ENCODE data around the gene LRRD1. TPM values are rescaled to one million over a fixed set of nuclear protein-coding genes. Genes with fewer than 3 reads are reported as not detected.

LRRD1 gene
- total and polyA plus RNA-seq, 2 of the 13 experiments (the other 11 are each of a cell fraction or from before 2014, with no cell fraction given) = 0.03 TPM; not detected in 1

DNA sequence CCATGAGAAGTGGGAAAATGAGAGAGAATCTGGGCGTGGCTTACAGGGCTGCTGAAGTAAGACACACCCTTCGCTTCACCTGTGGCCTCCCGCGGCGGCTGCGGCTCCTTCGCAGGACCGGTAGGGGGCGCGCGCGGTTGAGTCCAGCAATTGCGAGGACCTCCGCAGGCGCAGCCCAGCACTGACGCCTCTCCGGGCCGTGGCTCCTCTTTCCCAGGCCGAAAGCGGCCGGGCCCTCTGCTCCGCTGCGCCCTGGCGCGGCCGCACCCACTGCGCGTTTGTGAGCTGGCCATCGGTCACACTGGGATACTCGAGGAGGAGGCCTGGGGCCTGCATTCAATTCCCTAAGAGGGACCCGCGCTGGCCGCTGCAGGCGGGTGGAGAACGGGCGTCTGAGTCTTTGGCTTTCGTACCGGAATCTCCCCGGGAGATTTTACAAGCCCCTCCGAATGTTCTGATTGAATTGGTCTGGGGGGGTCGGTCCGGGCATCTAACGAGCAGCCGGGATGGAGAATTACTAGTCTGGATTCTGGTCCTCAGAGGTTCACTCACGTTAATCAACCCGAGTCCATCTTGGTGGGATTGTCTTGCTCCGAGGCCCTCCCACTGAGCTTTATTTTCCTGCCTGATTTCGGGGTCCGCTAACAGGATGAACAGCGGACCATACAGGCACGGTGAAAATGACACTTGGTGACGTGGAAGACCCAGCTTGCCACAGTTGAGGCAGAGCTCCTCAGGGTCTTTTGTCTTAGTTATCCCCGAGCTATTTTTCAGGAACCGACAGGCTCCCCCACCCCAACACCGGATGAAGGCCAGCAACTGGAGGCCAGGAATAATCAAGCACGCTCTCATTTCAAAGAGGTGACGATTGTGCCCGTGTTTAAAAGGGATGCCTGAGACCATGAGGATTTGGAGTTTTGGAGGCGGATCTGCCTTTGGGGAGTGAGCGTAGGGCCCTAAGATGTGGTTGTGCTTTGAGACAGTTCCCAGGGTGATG is at the start of gene LRRD1 (continued):
- TF ChIP-seq, protein P1, sequence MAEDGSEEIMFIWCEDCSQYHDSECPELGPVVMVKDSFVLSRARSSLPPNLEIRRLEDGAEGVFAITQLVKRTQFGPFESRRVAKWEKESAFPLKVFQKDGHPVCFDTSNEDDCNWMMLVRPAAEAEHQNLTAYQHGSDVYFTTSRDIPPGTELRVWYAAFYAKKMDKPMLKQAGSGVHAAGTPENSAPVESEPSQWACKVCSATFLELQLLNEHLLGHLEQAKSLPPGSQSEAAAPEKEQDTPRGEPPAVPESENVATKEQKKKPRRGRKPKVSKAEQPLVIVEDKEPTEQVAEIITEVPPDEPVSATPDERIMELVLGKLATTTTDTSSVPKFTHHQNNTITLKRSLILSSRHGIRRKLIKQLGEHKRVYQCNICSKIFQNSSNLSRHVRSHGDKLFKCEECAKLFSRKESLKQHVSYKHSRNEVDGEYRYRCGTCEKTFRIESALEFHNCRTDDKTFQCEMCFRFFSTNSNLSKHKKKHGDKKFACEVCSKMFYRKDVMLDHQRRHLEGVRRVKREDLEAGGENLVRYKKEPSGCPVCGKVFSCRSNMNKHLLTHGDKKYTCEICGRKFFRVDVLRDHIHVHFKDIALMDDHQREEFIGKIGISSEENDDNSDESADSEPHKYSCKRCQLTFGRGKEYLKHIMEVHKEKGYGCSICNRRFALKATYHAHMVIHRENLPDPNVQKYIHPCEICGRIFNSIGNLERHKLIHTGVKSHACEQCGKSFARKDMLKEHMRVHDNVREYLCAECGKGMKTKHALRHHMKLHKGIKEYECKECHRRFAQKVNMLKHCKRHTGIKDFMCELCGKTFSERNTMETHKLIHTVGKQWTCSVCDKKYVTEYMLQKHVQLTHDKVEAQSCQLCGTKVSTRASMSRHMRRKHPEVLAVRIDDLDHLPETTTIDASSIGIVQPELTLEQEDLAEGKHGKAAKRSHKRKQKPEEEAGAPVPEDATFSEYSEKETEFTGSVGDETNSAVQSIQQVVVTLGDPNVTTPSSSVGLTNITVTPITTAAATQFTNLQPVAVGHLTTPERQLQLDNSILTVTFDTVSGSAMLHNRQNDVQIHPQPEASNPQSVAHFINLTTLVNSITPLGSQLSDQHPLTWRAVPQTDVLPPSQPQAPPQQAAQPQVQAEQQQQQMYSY (CRISPR knock-in tag; IDR thresholded peaks at IDR 0.05) = no peak
- peak in 1 of 2 experiments; percentile 75; a peak in 2 of 4 replicates for TF ChIP-seq KLF16 (CRISPR knock-in tag; IDR thresholded peaks at IDR 0.05)
- TF ChIP-seq ZNF616 (CRISPR knock-in tag; IDR thresholded peaks at IDR 0.05; ENCODE audit: low read depth) = no peak
- no peak for TF ChIP-seq NFE2L1 (CRISPR knock-in tag; IDR thresholded peaks at IDR 0.05; ENCODE audit: borderline replicate concordance)
- TF ChIP-seq ZNF605 (CRISPR knock-in tag; IDR thresholded peaks at IDR 0.05) = peak; percentile 35; the same call in 1 of the 2 replicates
- no peak for TF ChIP-seq NONO (IDR thresholded peaks at IDR 0.05)
- peak; percentile 52; the same call in 1 of the 2 replicates for TF ChIP-seq NONO (CRISPR knock-in tag; conservative IDR thresholded peaks at IDR 0.05)
- TF ChIP-seq IKZF1 (IDR thresholded peaks at IDR 0.05) = no peak
- TF ChIP-seq, protein P2, sequence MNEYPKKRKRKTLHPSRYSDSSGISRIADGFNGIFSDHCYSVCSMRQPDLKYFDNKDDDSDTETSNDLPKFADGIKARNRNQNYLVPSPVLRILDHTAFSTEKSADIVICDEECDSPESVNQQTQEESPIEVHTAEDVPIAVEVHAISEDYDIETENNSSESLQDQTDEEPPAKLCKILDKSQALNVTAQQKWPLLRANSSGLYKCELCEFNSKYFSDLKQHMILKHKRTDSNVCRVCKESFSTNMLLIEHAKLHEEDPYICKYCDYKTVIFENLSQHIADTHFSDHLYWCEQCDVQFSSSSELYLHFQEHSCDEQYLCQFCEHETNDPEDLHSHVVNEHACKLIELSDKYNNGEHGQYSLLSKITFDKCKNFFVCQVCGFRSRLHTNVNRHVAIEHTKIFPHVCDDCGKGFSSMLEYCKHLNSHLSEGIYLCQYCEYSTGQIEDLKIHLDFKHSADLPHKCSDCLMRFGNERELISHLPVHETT (CRISPR knock-in tag; conservative IDR thresholded peaks at IDR 0.05) = no peak
- TF ChIP-seq KDM4B (CRISPR knock-in tag; IDR thresholded peaks at IDR 0.05) = no peak
- TF ChIP-seq, protein P3, sequence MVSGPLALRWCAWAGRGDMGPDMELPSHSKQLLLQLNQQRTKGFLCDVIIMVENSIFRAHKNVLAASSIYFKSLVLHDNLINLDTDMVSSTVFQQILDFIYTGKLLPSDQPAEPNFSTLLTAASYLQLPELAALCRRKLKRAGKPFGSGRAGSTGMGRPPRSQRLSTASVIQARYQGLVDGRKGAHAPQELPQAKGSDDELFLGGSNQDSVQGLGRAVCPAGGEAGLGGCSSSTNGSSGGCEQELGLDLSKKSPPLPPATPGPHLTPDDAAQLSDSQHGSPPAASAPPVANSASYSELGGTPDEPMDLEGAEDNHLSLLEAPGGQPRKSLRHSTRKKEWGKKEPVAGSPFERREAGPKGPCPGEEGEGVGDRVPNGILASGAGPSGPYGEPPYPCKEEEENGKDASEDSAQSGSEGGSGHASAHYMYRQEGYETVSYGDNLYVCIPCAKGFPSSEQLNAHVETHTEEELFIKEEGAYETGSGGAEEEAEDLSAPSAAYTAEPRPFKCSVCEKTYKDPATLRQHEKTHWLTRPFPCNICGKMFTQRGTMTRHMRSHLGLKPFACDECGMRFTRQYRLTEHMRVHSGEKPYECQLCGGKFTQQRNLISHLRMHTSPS (CRISPR knock-in tag; IDR thresholded peaks at IDR 0.05; ENCODE audit: low read depth) = no peak
- TF ChIP-seq, protein P4, sequence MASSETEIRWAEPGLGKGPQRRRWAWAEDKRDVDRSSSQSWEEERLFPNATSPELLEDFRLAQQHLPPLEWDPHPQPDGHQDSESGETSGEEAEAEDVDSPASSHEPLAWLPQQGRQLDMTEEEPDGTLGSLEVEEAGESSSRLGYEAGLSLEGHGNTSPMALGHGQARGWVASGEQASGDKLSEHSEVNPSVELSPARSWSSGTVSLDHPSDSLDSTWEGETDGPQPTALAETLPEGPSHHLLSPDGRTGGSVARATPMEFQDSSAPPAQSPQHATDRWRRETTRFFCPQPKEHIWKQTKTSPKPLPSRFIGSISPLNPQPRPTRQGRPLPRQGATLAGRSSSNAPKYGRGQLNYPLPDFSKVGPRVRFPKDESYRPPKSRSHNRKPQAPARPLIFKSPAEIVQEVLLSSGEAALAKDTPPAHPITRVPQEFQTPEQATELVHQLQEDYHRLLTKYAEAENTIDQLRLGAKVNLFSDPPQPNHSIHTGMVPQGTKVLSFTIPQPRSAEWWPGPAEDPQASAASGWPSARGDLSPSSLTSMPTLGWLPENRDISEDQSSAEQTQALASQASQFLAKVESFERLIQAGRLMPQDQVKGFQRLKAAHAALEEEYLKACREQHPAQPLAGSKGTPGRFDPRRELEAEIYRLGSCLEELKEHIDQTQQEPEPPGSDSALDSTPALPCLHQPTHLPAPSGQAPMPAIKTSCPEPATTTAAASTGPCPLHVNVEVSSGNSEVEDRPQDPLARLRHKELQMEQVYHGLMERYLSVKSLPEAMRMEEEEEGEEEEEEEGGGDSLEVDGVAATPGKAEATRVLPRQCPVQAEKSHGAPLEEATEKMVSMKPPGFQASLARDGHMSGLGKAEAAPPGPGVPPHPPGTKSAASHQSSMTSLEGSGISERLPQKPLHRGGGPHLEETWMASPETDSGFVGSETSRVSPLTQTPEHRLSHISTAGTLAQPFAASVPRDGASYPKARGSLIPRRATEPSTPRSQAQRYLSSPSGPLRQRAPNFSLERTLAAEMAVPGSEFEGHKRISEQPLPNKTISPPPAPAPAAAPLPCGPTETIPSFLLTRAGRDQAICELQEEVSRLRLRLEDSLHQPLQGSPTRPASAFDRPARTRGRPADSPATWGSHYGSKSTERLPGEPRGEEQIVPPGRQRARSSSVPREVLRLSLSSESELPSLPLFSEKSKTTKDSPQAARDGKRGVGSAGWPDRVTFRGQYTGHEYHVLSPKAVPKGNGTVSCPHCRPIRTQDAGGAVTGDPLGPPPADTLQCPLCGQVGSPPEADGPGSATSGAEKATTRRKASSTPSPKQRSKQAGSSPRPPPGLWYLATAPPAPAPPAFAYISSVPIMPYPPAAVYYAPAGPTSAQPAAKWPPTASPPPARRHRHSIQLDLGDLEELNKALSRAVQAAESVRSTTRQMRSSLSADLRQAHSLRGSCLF (CRISPR knock-in tag; IDR thresholded peaks at IDR 0.05; ENCODE audit: borderline replicate concordance) = no peak
- TF ChIP-seq, protein P5, sequence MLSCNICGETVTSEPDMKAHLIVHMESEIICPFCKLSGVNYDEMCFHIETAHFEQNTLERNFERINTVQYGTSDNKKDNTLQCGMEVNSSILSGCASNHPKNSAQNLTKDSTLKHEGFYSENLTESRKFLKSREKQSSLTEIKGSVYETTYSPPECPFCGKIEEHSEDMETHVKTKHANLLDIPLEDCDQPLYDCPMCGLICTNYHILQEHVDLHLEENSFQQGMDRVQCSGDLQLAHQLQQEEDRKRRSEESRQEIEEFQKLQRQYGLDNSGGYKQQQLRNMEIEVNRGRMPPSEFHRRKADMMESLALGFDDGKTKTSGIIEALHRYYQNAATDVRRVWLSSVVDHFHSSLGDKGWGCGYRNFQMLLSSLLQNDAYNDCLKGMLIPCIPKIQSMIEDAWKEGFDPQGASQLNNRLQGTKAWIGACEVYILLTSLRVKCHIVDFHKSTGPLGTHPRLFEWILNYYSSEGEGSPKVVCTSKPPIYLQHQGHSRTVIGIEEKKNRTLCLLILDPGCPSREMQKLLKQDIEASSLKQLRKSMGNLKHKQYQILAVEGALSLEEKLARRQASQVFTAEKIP (CRISPR knock-in tag; IDR thresholded peaks at IDR 0.05; ENCODE audit: borderline replicate concordance) = no peak

All from HepG2 (cell line).